ENCODE measurements around the gene NFE2L2. TPM values are rescaled to one million over a fixed set of nuclear protein-coding genes. Genes with fewer than 3 reads are reported as not detected.
A peak's percentile ranks its signal among the peaks of the same experiment; 100 is the strongest.

NFE2L2 gene
- total and polyA plus RNA-seq, 2 donors (not counting 1 experiment from before 2014, with no cell fraction given): 16.8 to 93.6 TPM

DNA sequence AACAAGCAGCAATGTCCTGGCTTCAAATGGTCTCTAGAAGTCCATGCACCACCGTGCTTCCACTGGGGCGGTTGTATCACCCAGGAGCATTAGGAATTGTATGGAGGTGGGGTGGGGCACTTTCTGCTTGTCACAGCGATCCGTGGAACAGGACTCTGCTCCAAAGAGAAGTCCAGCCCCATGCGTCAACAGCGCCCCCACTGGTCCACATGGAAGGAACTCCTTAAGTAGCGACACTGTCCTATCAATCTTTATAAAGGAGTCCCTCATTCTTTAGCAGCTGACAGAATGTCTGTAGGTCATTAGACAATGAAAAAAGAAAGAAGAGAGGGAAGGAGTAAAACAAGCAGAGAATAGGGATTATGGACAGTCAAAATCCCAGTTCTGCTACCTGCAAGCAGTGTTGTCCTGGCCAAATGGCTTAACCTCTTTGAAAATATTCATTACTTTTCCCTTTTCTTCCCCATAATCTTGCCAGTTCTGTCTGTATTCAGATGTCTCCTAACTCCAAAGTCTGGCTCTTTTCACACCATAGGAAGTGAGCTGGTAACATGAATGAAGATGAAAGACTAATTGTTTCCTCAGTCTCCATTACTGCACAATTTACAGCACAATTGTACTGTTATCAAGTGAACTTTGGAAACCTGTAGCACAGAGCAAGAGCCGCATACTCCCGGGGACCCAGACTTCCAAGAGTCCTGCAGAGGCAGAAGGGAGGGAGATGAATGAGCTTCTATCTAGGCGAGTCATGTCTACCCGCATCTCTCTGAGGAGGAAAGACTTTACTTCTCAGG, 9.9 kb downstream of the NFE2L2 start:
- H3K27ac ChIP-seq (ENCODE audit: low read length in 2 of 2): peak overlapping the region in 1 of 2 donors; percentile 27
- DNase-seq: no peak
- peaks cover 92% of the 10 kb centered on the region for H4K20me1 ChIP-seq (ENCODE audit: control insufficient read depth, insufficient read depth, low read length, poor library complexity, severe bottlenecking)
- ChIA-PET POLR2A (no interaction called here), CTCF (interaction anchor here (0.8 to 1.7 kb wide), 5 partner anchors 9 to 90 kb away, joined by 3 to 13 read pairs (median 3); partner anchors contain the start of gene NFE2L2)
- no peak for TF ChIP-seq EZH2 (IDR thresholded peaks at IDR 0.05; ENCODE audit: borderline replicate concordance, insufficient read depth, low read depth, low read length, poor library complexity, severe bottlenecking)
- TF ChIP-seq, protein P1, sequence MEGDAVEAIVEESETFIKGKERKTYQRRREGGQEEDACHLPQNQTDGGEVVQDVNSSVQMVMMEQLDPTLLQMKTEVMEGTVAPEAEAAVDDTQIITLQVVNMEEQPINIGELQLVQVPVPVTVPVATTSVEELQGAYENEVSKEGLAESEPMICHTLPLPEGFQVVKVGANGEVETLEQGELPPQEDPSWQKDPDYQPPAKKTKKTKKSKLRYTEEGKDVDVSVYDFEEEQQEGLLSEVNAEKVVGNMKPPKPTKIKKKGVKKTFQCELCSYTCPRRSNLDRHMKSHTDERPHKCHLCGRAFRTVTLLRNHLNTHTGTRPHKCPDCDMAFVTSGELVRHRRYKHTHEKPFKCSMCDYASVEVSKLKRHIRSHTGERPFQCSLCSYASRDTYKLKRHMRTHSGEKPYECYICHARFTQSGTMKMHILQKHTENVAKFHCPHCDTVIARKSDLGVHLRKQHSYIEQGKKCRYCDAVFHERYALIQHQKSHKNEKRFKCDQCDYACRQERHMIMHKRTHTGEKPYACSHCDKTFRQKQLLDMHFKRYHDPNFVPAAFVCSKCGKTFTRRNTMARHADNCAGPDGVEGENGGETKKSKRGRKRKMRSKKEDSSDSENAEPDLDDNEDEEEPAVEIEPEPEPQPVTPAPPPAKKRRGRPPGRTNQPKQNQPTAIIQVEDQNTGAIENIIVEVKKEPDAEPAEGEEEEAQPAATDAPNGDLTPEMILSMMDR (IDR thresholded peaks at IDR 0.05): peak; percentile 39
- 88% methylated on average over 4 of the region's 11 CpGs for WGBS (ENCODE audit: insufficient coverage)
- H3K79me2 ChIP-seq (ENCODE audit: control insufficient read depth, insufficient read depth, low read length): peaks cover 100% of the 10 kb centered on the region
- H3K9me3 Mint-ChIP-seq (ENCODE audit: insufficient read depth): peaks cover 2% of the 10 kb centered on the region
- no peak overlapping the region for H3K4me3 ChIP-seq (ENCODE audit: control extremely low read depth in 1 of 5, extremely low read depth in 1 of 5, insufficient read depth in 1 of 5, low read depth in 2 of 5, low read length in 4 of 5)
- H3K4me2 ChIP-seq (replicated peaks; ENCODE audit: low read depth, low read length, poor library complexity, severe bottlenecking): no peak overlapping the region
- H3K4me3 Mint-ChIP-seq: no peak overlapping the region
- no peak for ATAC-seq (ENCODE audit: low read depth)
- intact Hi-C loops (cut with micrococcal nuclease): no loop called here
- peaks cover 48 to 49% of the 10 kb centered on the region in 2 donors for H3K4me1 ChIP-seq (ENCODE audit: control insufficient read depth in 2 of 2, insufficient read depth in 2 of 2, low read length in 2 of 2)
- H3K27me3 Mint-ChIP-seq: no peaks in the 10 kb centered on the region
- no peaks in the 10 kb centered on the region for H3K27me3 ChIP-seq (replicated peaks in 1 of 4; ENCODE audit: control extremely low read depth in 1 of 4, control insufficient read depth in 3 of 4, insufficient read depth in 4 of 4, low read length in 3 of 4)
- peaks cover 86% of the 10 kb centered on the region for H3K4me1 Mint-ChIP-seq
- no peak overlapping the region for H3K27ac Mint-ChIP-seq
- H2AFZ ChIP-seq (ENCODE audit: insufficient read depth, low read depth, low read length, poor library complexity, severe bottlenecking): no peak overlapping the region
- no peak overlapping the region for H3K9ac ChIP-seq (ENCODE audit: low read length)
- H3K9me3 ChIP-seq (ENCODE audit: control extremely low read depth in 1 of 3, control insufficient read depth in 2 of 3, insufficient read depth in 1 of 3, low read length in 2 of 3): peaks cover 0 to 4% (median 0%) of the 10 kb centered on the region in 3 donors
- H3K36me3 ChIP-seq (replicated peaks in 1 of 2; ENCODE audit: control extremely low read depth in 1 of 2, control insufficient read depth in 1 of 2, extremely low read depth in 1 of 2, insufficient read depth in 2 of 2, low read length in 1 of 2): peaks cover 0 to 16% of the 10 kb centered on the region in 2 experiments

DNA sequence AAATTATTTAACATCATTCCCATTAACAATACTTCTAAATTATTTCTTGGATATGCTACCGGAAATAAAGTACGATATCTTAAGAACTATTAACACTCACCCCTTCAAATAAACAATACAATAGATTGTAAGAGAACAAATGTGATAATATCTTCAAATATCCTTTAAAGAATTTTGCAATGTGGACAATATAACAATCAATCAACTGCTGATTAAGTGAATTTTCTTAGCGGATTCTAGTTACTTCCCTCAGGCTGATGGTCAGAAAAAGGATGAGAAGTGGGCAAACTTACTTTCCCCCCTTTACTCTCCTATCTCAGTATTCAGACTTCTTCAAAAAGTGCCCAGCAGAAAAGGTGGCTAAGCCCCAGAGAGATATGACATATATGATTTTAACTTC, 10.8 kb downstream of the NFE2L2 start:
- Mint-ChIP-seq H3K4me3 (no peak overlapping the region), H3K27ac (no peak overlapping the region), H3K27me3 (no peaks in the 10 kb centered on the region), H3K4me1 (peaks cover 80% of the 10 kb centered on the region), H3K9me3 (ENCODE audit: insufficient read depth) (peaks cover 2% of the 10 kb centered on the region)
- peaks cover 0 to 4% (median 0%) of the 10 kb centered on the region in 3 donors for H3K9me3 ChIP-seq (ENCODE audit: control extremely low read depth in 1 of 3, control insufficient read depth in 2 of 3, insufficient read depth in 1 of 3, low read length in 2 of 3)
- intact Hi-C loops (cut with micrococcal nuclease): no loop called here
- peaks cover 0 to 18% of the 10 kb centered on the region in 2 experiments for H3K36me3 ChIP-seq (replicated peaks in 1 of 2; ENCODE audit: control extremely low read depth in 1 of 2, control insufficient read depth in 1 of 2, extremely low read depth in 1 of 2, insufficient read depth in 2 of 2, low read length in 1 of 2)
- H3K9ac ChIP-seq (ENCODE audit: low read length): no peak overlapping the region
- no peak overlapping the region for H3K4me2 ChIP-seq (replicated peaks; ENCODE audit: low read depth, low read length, poor library complexity, severe bottlenecking)
- no peak for TF ChIP-seq EZH2 (IDR thresholded peaks at IDR 0.05; ENCODE audit: borderline replicate concordance, insufficient read depth, low read depth, low read length, poor library complexity, severe bottlenecking)
- TF ChIP-seq, protein P1 (IDR thresholded peaks at IDR 0.05): no peak
- no peak for DNase-seq
- no peak overlapping the region for H2AFZ ChIP-seq (ENCODE audit: insufficient read depth, low read depth, low read length, poor library complexity, severe bottlenecking)
- no peak for ATAC-seq (ENCODE audit: low read depth)
- CTCF ChIA-PET: interaction anchor here (0.7 to 1.7 kb wide), 3 partner anchors 10 to 89 kb away, joined by 3 to 13 read pairs (median 3); no protein-coding TSS in a partner anchor
- H3K27ac ChIP-seq (ENCODE audit: low read length in 2 of 2): no peak overlapping the region
- peaks cover 45 to 49% of the 10 kb centered on the region in 2 donors for H3K4me1 ChIP-seq (ENCODE audit: control insufficient read depth in 2 of 2, insufficient read depth in 2 of 2, low read length in 2 of 2)
- H3K79me2 ChIP-seq (ENCODE audit: control insufficient read depth, insufficient read depth, low read length): peaks cover 100% of the 10 kb centered on the region
- POLR2A ChIA-PET: no interaction called here
- H3K4me3 ChIP-seq (ENCODE audit: control extremely low read depth in 1 of 5, extremely low read depth in 1 of 5, insufficient read depth in 1 of 5, low read depth in 2 of 5, low read length in 4 of 5): no peak overlapping the region
- no peaks in the 10 kb centered on the region for H3K27me3 ChIP-seq (replicated peaks in 1 of 4; ENCODE audit: control extremely low read depth in 1 of 4, control insufficient read depth in 3 of 4, insufficient read depth in 4 of 4, low read length in 3 of 4)
- peaks cover 91% of the 10 kb centered on the region for H4K20me1 ChIP-seq (ENCODE audit: control insufficient read depth, insufficient read depth, low read length, poor library complexity, severe bottlenecking)
- no CpG with 5 or more reads among the region's 3 CpGs for WGBS (ENCODE audit: insufficient coverage)
